Stimulated activated CD4-positive, alpha-beta T cell treated with anti-CD3 and anti-CD28 coated beads, Interleukin-15, amount 100 ng/mL, for 48 hours (primary cell): Measurements from ENCODE around the gene LRP4.

Experiments
- DNase-seq, 2 donors: peaks; one replicate each; pipeline ENCODE4 v3.0.0-alpha.2; 2020; ENCODE audit warnings: low read depth in 2 of 2

Gene LRP4

DNA sequence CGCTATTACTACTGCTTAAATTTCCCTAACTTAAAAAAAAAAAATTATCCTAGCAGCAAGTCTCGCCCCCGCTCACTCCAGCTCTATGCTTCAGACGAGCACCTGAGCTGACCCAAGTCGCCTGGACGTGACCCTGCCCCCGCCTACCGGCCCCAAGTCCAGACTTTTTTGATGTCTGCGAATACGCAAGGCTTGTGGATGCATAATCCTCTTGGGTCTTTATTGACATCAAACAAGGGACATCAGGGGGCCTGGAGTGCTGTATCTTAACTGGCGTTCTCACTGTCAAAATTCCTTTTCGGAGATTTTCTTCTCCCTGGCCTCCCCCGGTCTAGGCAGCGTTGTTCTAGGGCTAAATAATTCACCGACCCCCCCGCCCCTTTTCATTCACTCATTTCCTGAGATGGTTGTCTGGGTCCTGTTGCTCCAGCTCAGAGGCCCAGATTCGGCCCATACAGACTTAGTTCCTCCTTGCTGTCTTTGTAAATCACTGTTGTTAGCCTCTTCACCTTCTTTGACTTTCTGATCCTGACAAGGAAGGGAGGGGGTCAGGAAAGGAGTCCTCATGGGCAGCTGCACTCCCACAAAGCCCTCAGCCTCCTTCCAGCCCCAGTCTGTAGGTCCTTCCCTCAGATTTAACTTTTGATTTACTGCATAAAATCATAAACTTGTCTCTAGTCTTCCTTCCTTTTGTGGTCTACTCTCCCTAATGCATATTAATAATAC is 601 bp upstream of the LRP4 start:
- no peak for DNase-seq

DNA sequence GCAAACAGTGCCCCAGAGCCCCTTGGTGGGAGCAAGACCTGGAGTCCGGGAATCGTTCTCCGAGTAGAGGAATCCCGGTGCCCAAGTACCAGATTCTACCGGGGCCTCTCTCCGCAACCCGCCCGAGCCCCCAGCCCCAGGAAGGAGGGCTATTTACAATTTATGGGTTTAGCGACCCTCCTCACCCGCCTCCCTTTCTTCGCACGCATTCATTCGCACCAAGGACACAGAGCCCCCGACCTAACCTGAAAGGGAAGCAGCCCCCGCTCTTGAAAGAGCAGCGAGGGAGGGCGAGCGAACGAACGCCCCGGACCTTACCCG is 628 bp downstream of the LRP4 start:
- DNase-seq, result no peak

DNA sequence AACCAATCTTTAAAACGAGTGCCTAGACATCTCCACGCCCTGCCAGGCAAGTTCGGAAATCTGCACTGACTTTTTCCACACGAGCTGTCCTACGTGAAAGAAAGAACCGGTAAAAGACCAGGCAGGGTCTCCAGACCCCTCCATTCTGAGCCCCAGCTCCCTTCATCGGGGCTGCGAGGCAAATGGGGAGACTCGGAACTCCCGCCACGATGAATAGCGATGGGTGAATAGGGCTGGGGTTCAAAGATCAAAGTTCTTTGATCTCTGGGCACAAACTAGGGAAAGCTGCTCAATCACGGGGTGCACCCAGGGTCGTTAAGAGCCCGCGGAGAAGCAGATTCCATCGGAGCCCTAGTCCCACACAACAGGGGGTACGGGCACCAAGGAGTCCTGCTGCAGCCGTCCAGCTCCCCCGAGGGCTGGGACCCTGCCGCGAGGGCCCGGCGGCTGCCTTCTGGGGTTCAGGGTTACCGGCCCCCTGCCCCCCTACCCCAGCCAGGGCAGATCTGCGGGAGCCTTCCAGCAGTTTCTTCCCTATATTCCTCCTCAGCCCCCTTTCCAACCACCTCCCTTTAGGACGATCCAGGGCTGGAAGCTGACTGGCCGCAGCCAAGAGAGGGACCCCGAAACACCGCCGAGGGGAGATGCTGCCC is 1.1 kb downstream of the LRP4 start:
- no peak for DNase-seq

DNA sequence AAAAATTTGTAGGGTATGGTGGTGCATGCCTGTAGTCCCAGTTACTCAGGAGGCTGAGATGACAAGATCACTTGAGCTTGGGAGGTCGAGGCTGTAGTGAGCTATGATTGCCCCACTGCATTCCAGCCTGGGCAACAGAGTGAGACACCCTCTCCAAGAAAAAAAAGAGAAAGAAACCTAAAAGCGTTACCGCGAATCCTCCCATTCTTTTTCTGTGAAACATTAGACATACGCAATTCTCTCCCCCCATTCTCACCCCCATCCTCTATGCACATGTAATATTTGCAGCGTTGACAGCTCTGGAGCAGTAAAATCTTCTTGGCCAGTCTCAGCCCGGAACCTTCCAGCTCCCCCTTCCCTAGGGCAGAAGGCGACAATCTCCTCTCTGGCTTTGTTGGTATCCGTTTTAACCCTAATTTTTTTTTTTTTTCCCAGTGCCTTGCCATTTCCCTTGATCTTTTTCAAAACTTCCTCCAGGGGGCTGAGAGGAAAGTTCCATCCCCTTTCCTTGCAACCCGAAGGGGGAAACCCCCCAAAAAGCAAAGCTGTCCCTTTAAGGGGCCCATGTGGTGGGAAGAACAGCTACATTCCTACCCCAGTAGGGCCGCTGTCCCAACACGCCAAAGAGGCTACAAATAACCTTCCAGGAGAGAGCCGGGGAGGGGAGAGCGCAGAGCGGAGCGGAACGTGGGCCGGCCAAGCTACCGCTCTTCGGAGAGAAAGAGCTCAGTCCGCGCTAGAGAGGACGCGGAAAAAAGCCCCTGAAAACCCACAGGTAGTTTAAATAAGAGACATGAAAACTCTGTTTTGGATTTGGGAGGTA is 1.9 kb downstream of the LRP4 start:
- no peak for DNase-seq

DNA sequence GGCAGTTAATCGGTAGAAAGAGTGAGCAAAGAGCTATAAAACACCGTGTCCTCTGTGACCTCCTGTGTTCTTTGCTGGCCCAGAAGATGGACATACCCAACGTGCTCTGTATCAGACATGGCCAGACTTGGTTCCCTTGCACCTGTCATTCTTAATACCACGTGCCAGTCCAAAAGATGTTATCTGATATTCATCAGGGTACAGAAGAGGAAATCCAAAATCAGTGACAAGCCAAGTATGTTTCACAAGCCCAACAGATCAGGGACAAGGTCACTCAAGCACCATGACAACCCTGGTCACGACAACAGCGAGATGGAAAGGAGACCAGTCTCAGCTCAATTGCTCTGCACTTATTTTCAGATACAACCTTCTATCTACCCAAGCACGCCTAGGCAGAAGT is 3.4 kb downstream of the LRP4 start:
- no peak for DNase-seq

DNA sequence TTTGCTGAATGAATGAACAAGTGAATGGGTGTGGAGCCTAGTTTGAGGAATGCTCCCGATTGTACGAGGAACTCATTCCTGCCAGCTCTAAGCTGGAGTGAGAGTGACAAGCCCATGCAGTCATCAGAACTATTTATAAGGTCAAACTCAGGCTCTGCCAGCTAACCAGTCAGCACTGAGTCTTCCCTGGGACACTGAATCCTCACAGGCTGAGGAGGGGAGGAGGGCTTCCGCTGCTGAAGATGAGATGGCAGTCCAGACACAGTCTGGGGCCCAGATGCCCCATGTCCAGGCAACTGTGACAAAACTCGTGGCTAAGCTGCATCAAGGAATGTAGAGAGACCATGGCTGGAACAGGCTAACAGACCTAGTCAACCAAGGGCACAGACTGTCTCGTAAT is 4.0 kb downstream of the LRP4 start:
- no peak for DNase-seq

DNA sequence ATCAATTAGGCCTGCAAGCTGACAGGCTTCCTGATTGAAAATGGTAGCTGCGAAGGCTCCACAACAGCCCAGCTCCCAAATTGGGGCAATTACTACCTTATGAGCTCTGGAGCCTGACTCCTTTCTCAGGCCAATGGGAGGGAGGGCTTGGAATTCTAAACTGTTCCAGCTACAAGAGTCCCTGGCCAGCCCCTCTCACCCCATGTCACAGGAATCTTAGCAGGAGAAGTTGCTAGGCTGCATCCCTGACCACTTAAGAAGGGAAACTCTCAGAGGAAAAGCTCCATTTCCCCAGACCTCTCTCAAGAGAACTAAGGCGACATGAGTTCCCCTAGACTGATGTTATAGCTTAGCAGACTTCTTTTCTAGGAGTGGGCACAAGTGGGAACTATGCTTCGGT is 4.9 kb downstream of the LRP4 start:
- DNase-seq, result no peak

DNA sequence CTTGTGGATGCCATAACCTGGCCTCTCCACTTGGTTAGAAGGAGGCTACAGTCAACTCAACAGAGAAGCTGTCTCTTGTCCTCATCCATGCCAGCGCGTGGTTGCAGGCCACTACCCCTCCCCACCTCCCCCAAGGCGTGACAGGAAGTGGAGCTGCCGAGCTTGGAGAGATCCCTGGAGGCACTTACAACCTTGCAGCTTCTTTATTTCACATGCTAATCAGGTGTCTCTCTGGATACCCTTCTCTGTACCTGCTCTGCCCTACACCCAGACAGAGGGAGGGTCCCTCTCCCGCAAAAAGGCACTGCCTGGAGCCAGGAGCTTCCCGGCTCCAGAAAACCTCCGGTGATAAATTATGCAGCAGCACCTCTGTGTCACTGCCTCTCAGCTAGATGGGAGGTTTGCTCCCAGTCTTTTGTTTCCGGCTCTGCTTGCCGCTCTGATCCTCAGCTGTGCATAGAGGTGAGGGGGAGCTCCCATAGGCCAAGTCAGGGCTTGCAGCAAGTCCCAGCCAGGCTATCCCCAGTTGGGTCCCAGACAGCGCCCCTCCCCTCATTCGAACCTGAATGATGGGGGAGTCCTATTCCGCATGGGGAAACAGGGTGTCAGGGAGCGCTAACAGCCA is 5.7 kb downstream of the LRP4 start:
- DNase-seq, result no peak

DNA sequence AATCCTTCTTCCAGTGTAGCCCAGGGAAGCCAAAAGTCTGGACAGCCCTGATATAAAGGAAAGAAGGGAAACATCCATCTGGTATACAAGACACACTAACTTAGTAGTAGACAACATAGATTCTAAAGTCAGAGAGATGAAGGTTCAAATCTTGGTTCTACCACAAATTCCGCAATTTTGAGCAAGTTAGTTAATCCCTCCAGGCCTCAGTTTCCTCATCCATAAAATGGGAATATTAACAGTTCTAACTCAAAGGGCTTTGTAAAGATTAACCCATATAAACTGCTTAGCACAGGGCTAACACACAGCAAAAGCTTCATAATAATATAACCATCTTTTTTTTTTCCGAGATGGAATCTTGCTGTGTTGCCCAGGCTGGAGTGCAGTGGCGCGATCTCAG is 10.7 kb downstream of the LRP4 start:
- no peak for DNase-seq

DNA sequence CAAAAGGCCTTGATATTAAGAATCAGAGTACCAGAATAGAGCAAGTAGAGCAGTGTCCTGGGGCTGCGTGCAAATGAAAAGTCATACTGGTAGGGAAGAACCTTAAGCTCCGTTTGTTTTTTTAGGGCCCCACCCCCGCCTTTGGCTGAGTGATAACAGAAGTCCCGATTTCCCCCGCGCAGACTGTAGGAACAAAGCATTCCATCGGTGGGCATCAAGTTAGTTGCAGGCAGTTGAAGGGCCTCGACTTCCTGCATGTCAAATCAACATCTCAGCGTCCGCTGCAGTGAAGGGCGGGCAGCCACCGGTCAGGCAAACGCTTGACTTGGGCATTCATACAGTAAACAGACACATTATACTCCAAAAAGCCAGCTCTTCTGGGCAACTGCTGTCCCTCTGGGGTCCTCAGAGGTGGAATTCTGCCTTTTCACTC is 11.7 kb downstream of the LRP4 start:
- no peak for DNase-seq

DNA sequence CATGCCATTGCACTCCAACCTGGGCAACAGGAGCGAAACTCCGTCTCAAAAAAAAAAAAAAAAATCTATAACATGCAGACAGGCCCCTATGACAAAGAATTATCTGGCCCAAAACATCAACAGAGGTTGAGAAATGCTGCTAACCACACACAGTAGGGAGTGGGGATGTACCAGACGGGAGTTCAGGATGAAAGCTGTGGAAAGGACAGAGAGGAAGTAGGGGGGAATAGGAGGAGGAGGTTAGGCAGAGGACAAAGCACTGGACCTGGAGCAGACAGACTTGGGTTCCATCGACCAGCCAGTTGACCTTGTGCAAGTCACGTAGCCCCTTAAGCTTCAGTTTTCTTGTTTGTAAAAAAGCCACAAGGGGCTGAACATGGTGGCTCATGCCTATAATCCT is 12.5 kb downstream of the LRP4 start:
- DNase-seq, result no peak

DNA sequence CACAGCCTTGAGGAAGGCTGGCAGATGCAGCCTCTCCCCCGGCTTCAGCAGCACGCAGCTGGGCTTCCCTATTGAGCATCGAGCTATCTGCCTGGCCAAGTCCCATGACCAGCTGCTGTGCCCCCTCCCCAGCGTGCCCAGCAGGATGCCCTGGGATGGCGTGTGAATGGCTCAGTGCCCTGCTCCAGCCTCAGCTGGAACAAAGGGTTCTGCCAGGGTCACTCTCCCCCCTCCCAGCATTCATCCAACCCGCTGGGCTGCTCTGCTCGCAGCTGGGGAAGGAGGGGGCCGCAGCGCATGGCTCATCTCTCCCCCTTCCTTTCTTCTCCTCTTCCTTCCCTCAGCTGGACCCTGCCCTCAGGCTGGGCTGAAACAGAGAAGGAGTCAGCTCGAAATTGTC is 14.5 kb downstream of the LRP4 start:
- DNase-seq, result no peak

DNA sequence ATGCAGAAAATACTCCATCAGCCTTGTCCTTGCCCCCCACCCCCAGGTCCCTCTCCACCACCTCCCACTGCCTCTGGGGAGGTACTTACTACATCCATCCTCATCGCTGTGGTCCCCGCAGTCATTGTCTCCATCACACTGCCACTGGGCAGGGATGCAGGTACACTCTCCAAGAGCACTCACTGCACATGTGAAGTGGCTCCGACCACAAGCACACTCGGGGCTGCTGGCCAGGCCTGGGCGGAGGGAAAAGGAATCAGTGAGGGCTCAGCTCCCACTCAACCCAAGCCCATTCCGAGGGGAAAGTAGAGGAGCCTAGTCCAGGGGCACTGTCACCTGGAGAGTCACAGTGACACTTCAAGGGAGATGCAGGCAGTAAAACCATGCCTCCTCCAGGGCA is 15.7 kb downstream of the LRP4 start:
- no peak for DNase-seq

DNA sequence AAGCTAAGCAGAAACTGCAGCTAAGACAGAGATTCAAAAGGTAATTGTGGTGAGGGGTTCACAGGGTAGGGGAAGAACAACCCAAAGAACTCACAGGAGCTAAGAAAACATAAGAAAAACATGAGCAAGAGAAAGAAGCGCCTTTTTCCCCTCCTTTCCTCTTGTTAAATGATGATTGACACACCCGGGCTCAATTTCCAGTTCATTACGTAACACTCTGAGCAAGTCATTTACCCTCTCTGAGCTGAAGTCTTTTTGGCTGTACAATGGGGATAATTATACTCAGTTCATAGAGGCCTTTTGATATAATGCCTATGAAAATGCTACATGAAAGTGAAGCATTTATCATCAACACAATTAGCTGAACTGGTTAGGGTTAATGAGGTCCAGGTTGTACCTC is 17.2 kb downstream of the LRP4 start:
- no peak for DNase-seq

DNA sequence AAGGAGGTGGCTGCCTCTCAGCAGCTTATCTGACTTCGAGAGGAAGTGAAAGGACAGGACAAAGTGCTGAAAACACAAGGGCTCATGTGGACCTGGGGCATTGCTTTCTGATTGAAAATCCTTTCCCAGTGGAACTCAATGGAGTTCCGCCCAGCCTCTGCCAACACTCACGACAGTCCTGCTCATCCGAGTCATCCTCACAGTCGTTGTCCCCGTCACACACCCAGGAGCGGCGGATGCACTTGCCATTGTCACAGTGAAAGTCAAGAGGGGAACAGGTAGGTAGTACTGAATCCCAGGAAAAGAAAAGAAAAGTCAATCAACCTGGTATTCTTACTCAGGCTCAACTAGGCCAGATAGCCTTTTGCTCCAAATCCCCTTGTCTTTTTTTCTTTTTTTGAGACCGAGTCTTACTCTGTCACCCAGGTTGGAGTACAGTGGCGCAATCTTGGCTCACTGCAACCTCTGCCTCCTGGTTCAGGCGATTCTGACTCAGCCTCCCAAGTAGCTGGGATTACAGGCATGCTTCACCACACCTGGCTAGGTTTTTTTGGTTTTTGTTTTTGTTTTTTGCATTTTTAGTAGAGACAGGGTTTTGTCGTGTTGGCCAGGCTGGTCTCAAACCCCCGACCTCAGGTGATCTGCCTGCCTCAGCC is 18.1 kb downstream of the LRP4 start:
- DNase-seq, result no peak

DNA sequence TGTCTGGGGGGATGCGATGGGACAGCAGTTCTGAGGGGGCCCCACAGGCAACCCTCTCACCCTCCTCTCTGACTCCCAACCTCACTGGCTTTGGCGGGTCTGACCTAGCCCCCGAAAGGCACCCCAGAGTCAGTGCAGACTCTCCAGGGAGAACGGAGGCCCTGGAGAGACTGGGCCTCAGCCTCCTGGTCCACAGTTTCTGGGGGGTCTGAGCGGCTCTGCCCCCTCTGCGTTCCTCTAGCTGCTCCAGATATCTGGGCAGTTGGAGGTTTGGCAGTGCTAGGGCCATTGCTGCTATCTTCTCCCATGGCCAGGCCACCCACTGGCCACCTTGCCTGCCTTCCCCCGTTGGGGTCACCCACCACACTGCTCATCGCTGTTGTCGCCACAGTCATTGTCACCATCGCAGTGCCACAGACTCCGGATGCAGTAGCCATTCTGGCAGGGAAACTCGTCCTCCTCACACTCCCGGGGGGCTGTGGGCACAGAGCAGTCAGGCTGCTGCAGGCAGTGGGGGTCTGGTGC is 18.8 kb downstream of the LRP4 start:
- DNase-seq, result no peak

DNA sequence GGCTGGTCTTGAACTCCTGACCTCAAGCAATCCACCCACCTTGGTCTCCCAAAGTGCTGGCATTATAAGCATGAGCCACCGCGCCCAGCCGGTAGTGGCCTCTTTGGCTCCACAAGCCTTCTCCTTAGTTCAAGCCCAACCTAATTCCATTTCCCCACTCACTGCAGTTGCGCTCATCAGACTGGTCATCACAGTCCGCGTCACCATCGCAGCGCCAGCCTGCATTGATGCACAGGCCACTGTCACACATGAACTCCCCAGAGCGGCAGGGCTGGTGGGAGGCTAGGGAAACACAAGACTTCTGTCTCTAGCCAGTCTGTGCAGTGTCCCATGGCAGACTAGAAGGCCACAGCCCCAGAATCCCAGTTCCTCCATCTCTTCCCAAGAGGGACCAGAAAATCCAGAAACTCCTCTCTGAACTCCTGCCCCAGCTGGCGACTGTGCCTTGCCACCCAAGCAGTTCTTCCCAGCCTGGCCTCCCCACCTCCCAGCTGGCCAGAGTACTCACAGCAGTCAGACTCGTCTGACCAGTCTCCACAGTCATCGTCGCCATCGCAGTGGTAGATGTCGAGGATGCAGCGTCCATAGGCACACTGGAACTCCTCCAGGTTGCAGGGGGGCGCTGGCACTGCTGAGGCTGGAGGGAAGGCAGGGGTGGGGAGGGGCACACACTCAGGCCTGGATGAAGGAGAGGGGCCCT is 19.8 kb downstream of the LRP4 start:
- DNase-seq, result no peak

DNA sequence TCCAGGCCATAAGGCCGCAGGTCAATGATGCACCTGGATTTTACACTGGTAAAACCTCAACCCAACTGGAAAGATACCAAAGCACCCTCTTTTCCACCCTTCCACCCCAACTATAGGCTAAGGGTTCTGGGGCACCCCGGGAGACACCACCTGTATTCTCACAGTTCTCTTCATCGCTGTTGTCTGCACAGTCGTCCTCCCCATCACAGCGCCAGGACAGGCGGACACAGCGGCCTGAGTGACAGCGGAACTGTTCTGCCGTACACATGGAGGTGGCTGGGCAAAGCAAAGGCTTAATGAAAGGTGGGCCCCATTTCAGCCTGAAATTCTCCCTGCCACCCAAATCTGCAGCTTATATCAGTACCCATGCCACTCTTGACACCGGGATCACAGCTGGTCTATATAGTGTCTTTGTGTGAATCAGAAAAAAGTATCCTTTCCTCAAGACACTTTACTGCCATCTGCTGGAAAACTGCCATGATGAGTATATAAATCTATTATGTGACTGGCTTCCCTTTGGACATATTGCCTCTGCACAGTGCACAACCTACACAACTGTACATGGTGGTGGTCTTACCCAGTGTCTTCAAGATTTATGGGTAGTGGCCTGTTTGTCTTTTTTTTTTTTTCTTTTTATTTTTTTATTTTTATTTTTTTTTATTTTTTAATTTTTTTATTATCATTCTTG is 21.5 kb downstream of the LRP4 start:
- DNase-seq, result no peak

DNA sequence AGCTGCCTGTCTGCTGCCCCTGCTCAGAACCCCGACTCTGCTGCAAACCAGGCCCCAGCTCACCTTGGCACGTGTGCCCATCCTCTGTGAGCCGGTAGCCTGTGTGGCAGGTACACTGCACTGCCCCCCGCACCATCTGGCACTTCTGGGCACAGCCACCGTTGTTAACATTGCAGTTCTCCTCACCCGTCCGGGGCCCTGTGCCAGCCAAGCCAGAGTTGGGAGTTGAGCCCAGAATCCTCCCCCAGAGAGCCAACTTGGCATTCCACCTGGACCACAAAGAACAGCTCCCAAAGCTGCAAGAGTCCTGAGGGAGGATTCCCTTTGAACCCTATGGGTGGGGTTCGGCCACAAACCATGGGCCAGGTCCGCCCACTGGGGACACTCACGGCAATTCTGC is 22.5 kb downstream of the LRP4 start:
- no peak for DNase-seq

DNA sequence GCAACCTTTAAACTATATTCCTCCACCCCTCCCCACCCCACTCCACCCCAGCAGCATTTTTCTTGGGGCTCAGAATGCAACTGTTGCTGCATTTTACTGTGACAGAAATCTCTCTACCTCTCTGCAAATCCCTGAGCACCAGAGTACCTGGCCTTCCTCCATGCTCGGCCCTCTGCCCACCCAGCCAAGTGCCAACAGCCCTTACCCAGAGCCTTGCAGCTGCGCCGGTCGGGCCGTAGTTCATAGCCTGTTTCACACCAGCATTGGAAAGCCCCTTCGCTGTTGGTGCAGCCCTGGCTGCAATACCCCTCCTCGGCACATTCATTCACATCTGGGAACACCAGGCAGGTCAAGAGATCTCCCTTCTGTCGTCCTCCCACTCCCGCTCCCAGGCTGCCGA is 23.4 kb downstream of the LRP4 start:
- DNase-seq, result no peak

DNA sequence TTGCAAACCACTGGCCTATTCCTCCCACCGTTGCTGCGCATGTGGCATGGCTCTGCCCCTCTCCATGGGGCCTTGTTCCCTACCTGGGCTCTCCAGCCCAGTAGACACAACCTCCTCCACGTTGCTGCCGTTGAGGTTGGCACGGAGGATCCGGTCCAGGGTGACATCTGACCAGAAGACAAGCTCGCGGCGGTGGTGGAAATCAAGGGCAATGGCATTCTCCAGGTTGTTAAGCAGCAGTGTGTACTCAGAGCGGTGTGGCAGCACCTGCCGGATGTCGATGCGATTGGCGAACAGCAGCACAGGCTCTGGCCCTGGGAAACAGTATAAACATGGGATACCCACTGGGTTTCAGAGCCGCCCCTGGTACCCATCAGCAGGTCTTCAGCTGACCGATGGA is 23.8 kb downstream of the LRP4 start:
- no peak for DNase-seq
